ENCODE results near the gene P2RY13. TPM values are rescaled to one million over a fixed set of nuclear protein-coding genes. Genes with fewer than 3 reads are reported as not detected.

Gene P2RY13
- total and polyA plus RNA-seq, 2 of the 4 experiments (the other 2 are of a cell fraction) = not detected

GRCh38 chr3:151315136-151315535 lies 14.2 kb downstream of the P2RY13 start:
- H4K8ac ChIP-seq (ENCODE audit: low read depth in 2 of 2, low read length in 2 of 2) = no peak overlapping the region
- intact Hi-C loops (cut with micrococcal nuclease) (no loop called here), dilution Hi-C loops (cut with HindIII; ENCODE audit: low sequenced_read_pairs, unreplicated experiment) (no loop called here), in situ Hi-C loops (cut with MboI; ENCODE audit: low sequenced_read_pairs) (no loop called here)
- no peaks in the 10 kb centered on the region for H3K79me1 ChIP-seq (ENCODE audit: low read depth in 1 of 2, low read length in 2 of 2)
- peak overlapping the region; percentile 68; the same call in 1 of the 2 replicates for H2BK20ac ChIP-seq (ENCODE audit: low read depth, low read length)
- H3K23ac ChIP-seq (ENCODE audit: low read depth, low read length) = no peak overlapping the region
- DNase-seq = peak; percentile 56
- no peak for TF ChIP-seq MAZ (IDR thresholded peaks at IDR 0.05; ENCODE audit: borderline replicate concordance, low read depth, low read length)
- H3K27me3 ChIP-seq (ENCODE audit: control insufficient read depth, insufficient read depth, low read length) = no peaks in the 10 kb centered on the region
- H2AK9ac ChIP-seq (replicated peaks; ENCODE audit: low read depth, low read length, poor library complexity) = no peak overlapping the region
- no peak overlapping the region for H3K4ac ChIP-seq (ENCODE audit: low read depth, low read length)
- CTCF ChIA-PET = no interaction called here
- no peak overlapping the region for H3K56ac ChIP-seq (ENCODE audit: extremely low read depth, insufficient read depth, low read length)
- no peak overlapping the region for H4K91ac ChIP-seq (ENCODE audit: insufficient read depth, low read depth, low read length)
- H4K5ac ChIP-seq (ENCODE audit: low read depth, low read length) = no peak overlapping the region
- H2AK5ac ChIP-seq (ENCODE audit: low read depth, low read length) = no peak overlapping the region
- H3K4me3 ChIP-seq (ENCODE audit: insufficient read depth, low read depth, low read length) = no peak overlapping the region
- H3K14ac ChIP-seq (replicated peaks; ENCODE audit: low read depth, low read length) = no peak overlapping the region; the same call in 1 of the 2 replicates
- H3K4me1 ChIP-seq (ENCODE audit: control insufficient read depth, insufficient read depth, low read length) = peaks cover 9% of the 10 kb centered on the region
- no peak overlapping the region for H3K18ac ChIP-seq (ENCODE audit: low read depth, low read length)
- ATAC-seq (ENCODE audit: low read depth) = no peak
- H3K36me3 ChIP-seq (ENCODE audit: control insufficient read depth, insufficient read depth, low read length) = no peaks in the 10 kb centered on the region
- 0 out of 3 replicates have a peak overlapping the region, but pooled peaks have one; percentile 56 for H2BK15ac ChIP-seq (ENCODE audit: low read depth, low read length)
- WGBS, 2 experiments (ENCODE audit: extremely low coverage in 2 of 2, insufficient read length in 1 of 2) = no CpG with 5 or more reads among the region's 2 CpGs
- H2AFZ ChIP-seq (replicated peaks; ENCODE audit: low read length, poor library complexity) = no peak overlapping the region
- peak overlapping the region; percentile 46 for H2BK5ac ChIP-seq (ENCODE audit: low read depth, low read length, poor library complexity, severe bottlenecking)
- no peak overlapping the region for H3K4me2 ChIP-seq (ENCODE audit: low read depth, low read length)
- no peaks in the 10 kb centered on the region for H4K20me1 ChIP-seq (ENCODE audit: insufficient read depth, low read length)
- no peak overlapping the region; the same call in 1 of the 2 replicates for H3K27ac ChIP-seq (ENCODE audit: insufficient read depth, low read length)
- no peak overlapping the region for H3K9ac ChIP-seq (ENCODE audit: low read depth, low read length)
- no TSS peak for BruUV-seq (replicated peaks)
- peak overlapping the region; percentile 53; the same call in 1 of the 2 replicates for H2BK120ac ChIP-seq (ENCODE audit: low read depth, low read length)
- POLR2A ChIA-PET (ENCODE audit: unreplicated experiment) = no interaction called here
- peaks cover 6% of the 10 kb centered on the region; the same call in 1 of the 2 replicates for H3K9me1 ChIP-seq (ENCODE audit: insufficient read depth, low read length)
- H3K9me3 ChIP-seq (ENCODE audit: control insufficient read depth, insufficient read depth, low read length) = peaks cover 5% of the 10 kb centered on the region

All from IMR-90 (cell line).